Panc1 (cell line): ENCODE data around the gene PLGRKT.

Experiments
- POLR2AphosphoS5 ChIP-seq: IDR thresholded peaks from 2 replicates; pipeline ENCODE4 v1.6.1; 2012; ENCODE audit warnings: mild to moderate bottlenecking, low read depth, low read length, moderate library complexity
- SIN3A ChIP-seq: IDR thresholded peaks from 2 replicates; pipeline ENCODE4 v1.6.1; 2012; ENCODE audit warnings: low read depth, mild to moderate bottlenecking, low read length, moderate library complexity, borderline replicate concordance; ENCODE audit not compliant: insufficient read depth
- TF ChIP-seq, protein P1 (sequence below): fragments of 450-650 bp; IDR thresholded peaks from 2 replicates; pipeline ENCODE4 v1.5.1; 2017; ENCODE audit warnings: mild to moderate bottlenecking

DNA sequence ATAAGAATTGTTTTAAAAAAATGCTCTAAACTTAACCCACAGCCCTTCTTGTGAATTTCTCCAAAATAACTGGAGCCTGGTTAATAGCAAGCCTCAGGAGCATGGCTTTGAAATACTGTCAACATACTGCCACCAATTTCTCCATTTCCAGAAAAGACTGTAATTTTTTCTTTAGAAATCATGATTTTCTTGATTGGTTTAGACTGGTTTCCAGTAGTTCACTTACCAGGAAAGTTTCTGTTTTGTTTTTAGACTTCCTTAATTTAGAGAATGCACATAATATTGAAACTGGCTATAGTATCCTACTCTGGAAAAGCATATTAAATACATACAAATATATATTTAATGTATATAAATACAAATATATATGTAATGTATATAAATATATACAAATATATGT lies 8.2 kb upstream of the PLGRKT start:
- TF ChIP-seq SIN3A (no peak), POLR2AphosphoS5 (no peak)
- TF ChIP-seq, protein P1, sequence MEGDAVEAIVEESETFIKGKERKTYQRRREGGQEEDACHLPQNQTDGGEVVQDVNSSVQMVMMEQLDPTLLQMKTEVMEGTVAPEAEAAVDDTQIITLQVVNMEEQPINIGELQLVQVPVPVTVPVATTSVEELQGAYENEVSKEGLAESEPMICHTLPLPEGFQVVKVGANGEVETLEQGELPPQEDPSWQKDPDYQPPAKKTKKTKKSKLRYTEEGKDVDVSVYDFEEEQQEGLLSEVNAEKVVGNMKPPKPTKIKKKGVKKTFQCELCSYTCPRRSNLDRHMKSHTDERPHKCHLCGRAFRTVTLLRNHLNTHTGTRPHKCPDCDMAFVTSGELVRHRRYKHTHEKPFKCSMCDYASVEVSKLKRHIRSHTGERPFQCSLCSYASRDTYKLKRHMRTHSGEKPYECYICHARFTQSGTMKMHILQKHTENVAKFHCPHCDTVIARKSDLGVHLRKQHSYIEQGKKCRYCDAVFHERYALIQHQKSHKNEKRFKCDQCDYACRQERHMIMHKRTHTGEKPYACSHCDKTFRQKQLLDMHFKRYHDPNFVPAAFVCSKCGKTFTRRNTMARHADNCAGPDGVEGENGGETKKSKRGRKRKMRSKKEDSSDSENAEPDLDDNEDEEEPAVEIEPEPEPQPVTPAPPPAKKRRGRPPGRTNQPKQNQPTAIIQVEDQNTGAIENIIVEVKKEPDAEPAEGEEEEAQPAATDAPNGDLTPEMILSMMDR, result no peak
